ENCODE data around the gene KIF24.

DNA sequence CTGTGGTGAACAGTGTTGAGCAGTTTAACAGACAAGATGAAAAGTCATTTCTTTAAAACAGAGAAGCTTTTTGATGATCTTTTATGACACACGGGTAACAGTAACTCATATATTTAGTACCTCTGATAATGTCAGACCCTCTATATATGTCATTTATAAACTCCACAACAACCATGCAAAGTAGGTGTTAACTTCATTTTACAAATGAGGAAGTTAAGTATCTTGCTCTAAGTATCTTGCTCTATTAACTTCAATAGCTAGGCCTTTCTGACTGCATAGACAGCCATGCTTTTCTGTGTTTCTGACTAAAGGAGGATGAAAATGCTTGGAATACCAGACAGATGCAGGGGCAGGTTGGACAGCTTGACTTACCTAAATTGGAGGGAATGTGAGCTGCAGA lies 2.1 kb upstream of the KIF24 start:
- TF ChIP-seq, protein P1, sequence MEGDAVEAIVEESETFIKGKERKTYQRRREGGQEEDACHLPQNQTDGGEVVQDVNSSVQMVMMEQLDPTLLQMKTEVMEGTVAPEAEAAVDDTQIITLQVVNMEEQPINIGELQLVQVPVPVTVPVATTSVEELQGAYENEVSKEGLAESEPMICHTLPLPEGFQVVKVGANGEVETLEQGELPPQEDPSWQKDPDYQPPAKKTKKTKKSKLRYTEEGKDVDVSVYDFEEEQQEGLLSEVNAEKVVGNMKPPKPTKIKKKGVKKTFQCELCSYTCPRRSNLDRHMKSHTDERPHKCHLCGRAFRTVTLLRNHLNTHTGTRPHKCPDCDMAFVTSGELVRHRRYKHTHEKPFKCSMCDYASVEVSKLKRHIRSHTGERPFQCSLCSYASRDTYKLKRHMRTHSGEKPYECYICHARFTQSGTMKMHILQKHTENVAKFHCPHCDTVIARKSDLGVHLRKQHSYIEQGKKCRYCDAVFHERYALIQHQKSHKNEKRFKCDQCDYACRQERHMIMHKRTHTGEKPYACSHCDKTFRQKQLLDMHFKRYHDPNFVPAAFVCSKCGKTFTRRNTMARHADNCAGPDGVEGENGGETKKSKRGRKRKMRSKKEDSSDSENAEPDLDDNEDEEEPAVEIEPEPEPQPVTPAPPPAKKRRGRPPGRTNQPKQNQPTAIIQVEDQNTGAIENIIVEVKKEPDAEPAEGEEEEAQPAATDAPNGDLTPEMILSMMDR (IDR thresholded peaks at IDR 0.05 in 8 of 11, conservative IDR thresholded peaks at IDR 0.05 in 3 of 11): no peak
- TF ChIP-seq POLR2A (IDR thresholded peaks at IDR 0.05): no peak
